ENCODE data around the gene WNT9A. TPM values are rescaled to one million over a fixed set of nuclear protein-coding genes. Genes with fewer than 3 reads are reported as not detected.

WNT9A gene
- total and polyA plus RNA-seq, 9 of the 15 experiments (the other 6 are each of a cell fraction or from before 2014, with no cell fraction given) = 0.04 to 0.17 (median 0.10) TPM; not detected in 4

DNA sequence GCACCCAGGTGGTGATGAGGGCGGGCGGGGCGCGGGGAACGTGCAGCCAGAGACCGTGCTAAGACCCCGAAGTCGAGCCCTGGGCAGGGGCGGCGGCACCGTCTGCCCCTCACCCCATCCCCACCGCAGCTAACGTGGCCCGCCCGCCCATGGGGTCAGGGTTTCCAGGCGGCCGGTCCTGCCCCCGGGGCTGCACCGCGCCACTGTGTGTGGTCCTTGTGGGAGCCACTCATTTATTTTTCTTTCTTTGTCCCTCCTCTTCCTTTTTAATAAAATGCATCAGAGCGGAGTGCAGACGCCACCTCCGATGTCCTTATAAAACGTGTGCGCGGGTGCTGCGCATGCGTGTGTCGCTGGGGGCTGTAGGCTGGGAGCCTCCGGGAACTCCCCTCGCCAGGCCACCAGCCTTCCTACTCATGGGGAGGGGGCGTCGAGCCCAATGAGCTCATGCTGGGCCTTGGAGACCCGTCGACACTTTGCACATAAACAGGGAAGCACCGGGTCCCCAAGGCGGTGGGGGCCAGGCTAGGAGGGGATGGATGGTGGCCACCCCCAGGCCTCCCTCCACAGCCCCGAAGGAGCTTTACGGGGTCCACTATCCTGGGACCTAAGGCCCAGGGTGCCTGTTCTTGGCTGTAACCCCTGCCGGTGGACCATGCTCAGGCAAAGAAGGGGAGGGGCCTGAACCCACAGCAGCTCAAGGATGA, 59.9 kb downstream of the WNT9A start (continued):
- no peak for TF ChIP-seq TRIM28 (IDR thresholded peaks at IDR 0.05)

DNA sequence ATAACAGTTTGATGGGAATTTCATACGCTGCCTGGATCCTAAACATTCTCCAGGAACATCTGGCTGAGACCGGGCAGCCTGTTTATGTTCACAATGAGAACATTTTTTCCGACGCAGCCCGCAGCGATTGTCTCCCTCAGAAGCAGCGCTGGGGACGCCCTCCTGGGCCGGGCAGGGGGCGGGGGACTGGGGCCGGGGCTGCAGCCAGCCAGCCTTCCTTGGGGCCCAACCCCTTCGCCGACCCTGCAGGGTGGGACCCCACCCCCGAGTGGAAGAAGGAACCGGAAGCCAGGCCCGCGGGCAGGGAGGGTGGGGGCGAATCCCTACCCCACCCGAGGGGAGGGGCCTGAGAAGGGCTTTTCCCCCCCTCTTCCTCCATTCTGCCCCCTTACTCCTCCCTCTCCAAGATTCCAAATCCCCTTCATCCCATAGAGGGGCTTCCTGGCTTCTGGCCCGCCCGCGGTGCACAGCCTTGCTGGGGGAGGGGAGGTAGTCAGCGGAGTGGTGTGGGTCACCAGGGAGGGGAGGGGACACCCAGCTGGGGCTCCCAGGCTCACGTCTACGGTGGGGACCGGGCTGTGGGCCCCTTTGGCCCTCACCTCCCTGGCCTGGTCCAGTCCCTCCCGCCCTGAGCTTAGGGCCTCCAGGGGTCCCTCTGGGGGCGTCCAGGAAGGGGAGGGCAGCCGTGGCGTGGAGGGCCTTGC, 60.6 kb downstream of the WNT9A start:
- intact Hi-C loops (cut with micrococcal nuclease) = no loop called here
- Histone ChIP-seq H3K36me3 (ENCODE audit: control insufficient read depth, insufficient read depth, low read length) (no peaks in the 10 kb centered on the region), H3K9ac (ENCODE audit: insufficient read depth in 1 of 2, low read depth in 2 of 2, low read length in 2 of 2) (no peak overlapping the region; a peak in 1 of 4 replicates), H3K4me2 (ENCODE audit: insufficient read depth, low read length) (no peak overlapping the region), H2AFZ (ENCODE audit: low read depth, low read length) (peak overlapping the region; percentile 69), H3K9me3 (replicated peaks; ENCODE audit: control insufficient read depth, insufficient read depth, low read depth, low read length) (no peaks in the 10 kb centered on the region), H3K27me3 (ENCODE audit: control insufficient read depth in 2 of 2, insufficient read depth in 2 of 2, low read length in 2 of 2) (peaks cover 0 to 8% of the 10 kb centered on the region in 2 experiments; a peak in 2 of 5 replicates), H3K27ac (ENCODE audit: extremely low read depth, low read depth, low read length) (no peak overlapping the region), H3K4me3 (no peak overlapping the region), H3K4me1 (replicated peaks in 1 of 2; ENCODE audit: control insufficient read depth in 2 of 2, insufficient read depth in 2 of 2, low read length in 2 of 2) (peaks cover 20 to 76% of the 10 kb centered on the region in 2 experiments), H3K79me2 (ENCODE audit: control insufficient read depth, insufficient read depth, low read length) (no peaks in the 10 kb centered on the region), H3K9me1 (ENCODE audit: control insufficient read depth, insufficient read depth, low read length) (no peaks in the 10 kb centered on the region), H4K20me1 (replicated peaks; ENCODE audit: control insufficient read depth, insufficient read depth, low read length) (no peaks in the 10 kb centered on the region)
- no TSS peak for BruUV-seq (replicated peaks)
- ATAC-seq (no peak), FAIRE-seq (no peak), DNase-seq (ENCODE audit: extremely low read depth in 1 of 4, low spot score in 3 of 4) (peak in 1 of 4 experiments; percentile 17)
- TF ChIP-seq, protein P1, sequence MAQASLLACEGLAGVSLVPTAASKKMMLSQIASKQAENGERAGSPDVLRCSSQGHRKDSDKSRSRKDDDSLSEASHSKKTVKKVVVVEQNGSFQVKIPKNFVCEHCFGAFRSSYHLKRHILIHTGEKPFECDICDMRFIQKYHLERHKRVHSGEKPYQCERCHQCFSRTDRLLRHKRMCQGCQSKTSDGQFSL (CRISPR knock-in tag; IDR thresholded peaks at IDR 0.05) = no peak
- TF ChIP-seq, protein P1 (tag; IDR thresholded peaks at IDR 0.05) = 0 out of 4 replicates have a peak, but pooled peaks of 1 of the 2 experiments have one; percentile 29
- TF ChIP-seq, protein P2, sequence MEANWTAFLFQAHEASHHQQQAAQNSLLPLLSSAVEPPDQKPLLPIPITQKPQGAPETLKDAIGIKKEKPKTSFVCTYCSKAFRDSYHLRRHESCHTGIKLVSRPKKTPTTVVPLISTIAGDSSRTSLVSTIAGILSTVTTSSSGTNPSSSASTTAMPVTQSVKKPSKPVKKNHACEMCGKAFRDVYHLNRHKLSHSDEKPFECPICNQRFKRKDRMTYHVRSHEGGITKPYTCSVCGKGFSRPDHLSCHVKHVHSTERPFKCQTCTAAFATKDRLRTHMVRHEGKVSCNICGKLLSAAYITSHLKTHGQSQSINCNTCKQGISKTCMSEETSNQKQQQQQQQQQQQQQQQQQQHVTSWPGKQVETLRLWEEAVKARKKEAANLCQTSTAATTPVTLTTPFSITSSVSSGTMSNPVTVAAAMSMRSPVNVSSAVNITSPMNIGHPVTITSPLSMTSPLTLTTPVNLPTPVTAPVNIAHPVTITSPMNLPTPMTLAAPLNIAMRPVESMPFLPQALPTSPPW (CRISPR knock-in tag; IDR thresholded peaks at IDR 0.05) = 0 out of 2 replicates have a peak, but pooled peaks have one; percentile 21
- TF ChIP-seq ZBTB7A (IDR thresholded peaks at IDR 0.05; ENCODE audit: borderline replicate concordance, control insufficient read depth, low read depth, low read length) (peak; percentile 14; the same call in 1 of the 2 replicates), ETS2 (tag; IDR thresholded peaks at IDR 0.05; ENCODE audit: borderline replicate concordance, poor library complexity, severe bottlenecking) (no peak)
- POLR2A ChIA-PET = interaction anchor here (0.9 to 1.5 kb wide), 2 partner anchors 14 to 40 kb away, joined by 3 read pairs; no protein-coding TSS in a partner anchor
- CTCF ChIA-PET (ENCODE audit: low intra/inter-chr PET ratio) = no interaction called here
- in situ Hi-C loops (cut with MboI) = no loop called here
- 36% methylated on average over 14 of the region's 30 CpGs for WGBS (ENCODE audit: insufficient coverage, low coverage, missing lambda C conversion rate)
